Measurements from ENCODE around the gene TBXAS1.

TBXAS1 gene

DNA sequence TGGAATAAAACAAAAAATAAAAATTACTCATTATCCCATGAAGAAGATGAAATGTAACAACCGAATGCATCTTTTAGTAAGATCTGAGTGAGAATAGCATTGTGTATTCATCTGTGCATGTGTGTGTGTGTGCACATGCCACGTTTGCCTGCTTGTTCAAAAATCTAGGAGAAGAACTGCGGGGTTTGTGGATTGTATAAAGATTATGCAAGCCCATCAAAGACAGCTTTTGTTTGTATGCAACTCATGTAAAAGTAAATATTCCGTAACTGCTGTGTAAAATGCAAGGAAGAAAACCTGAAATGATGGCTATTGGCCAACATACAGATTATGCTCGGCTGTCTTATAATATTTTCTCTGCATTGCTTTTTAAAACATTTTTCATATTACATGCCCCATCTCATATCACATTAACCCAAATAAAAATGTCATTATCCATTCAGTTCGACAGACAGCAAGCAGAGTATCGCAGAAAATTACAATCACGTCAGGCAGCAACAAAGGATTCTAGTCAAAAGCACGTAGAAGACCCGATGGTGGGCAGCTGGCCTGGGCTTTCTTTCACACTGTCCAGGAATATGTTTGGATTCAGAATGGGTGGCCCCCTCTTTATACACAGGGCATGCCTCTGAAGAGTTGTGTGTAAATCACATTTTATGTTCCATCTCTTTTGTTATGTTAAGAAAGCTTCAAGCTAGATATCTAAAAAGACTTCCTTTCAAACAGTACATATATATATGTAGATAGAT lies 119.7 kb downstream of the TBXAS1 start:
- DNase-seq (ENCODE audit: low spot score), result no peak

DNA sequence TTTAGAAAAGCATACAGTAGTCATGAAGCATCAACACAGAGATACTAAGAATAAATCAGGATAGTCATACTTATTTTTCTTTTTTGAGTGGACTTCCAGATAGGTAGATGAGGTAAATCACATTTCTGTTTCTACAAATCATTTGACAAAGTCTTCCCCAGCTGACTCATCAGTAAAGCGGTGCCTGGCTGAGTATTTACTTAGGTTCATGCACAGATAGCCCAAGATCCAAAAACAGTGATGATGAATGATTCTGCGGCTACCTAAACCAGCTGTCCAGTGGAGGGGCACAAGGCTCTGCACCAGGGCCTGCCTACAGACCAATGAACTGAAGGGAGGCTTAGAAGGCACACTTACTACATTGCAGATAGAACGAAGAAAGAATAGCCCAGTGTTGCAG lies 120.6 kb downstream of the TBXAS1 start:
- no peak for DNase-seq (ENCODE audit: low spot score)

DNA sequence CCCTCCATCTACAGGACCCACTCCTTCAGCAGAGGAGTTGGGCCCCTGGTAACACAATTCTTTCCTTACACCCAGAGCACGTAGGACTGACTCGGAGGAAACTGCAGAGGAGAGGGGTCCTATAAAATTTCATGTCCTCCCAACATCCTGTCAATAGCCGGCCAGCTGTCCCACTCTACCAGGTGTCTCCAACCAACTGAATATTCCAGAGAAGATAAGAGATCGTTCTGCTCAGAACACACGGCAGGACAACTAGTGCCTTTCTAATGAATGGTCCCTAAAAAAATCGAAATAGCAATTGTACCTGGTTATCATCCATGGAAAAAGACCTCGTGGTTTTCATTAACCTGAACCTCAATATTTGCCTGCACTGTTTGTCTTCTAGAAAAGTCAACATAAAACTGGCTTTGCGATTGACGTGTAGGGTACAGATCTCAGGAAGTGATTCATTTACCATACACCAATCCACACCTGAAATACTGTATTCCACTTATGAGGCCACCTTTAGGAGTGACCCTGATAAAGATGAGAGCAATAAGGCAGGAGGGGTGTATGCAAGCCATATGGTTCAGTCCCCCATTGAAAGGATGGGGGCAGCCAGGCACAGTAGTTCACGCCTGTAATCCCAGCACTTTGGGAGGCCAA lies 121.9 kb downstream of the TBXAS1 start:
- no peak for DNase-seq (ENCODE audit: low spot score)

DNA sequence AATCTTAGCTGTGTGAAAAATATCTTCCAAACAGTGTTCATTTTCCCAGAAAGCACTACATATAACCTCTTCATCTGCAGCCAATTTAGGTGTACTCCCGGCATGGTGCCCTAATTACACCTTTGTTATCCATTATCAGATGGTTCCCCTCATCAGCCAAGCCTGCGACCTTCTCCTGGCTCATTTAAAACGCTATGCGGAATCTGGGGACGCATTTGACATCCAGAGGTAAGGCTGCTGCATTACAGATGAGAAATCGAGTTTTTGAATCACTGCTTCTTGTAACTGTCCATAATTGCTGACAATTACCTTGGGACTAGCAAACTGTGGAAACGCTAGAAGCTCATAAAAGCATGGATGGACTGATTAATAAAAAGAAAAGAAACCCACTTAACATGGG lies 124.2 kb downstream of the TBXAS1 start:
- no peak for DNase-seq (ENCODE audit: low spot score)

DNA sequence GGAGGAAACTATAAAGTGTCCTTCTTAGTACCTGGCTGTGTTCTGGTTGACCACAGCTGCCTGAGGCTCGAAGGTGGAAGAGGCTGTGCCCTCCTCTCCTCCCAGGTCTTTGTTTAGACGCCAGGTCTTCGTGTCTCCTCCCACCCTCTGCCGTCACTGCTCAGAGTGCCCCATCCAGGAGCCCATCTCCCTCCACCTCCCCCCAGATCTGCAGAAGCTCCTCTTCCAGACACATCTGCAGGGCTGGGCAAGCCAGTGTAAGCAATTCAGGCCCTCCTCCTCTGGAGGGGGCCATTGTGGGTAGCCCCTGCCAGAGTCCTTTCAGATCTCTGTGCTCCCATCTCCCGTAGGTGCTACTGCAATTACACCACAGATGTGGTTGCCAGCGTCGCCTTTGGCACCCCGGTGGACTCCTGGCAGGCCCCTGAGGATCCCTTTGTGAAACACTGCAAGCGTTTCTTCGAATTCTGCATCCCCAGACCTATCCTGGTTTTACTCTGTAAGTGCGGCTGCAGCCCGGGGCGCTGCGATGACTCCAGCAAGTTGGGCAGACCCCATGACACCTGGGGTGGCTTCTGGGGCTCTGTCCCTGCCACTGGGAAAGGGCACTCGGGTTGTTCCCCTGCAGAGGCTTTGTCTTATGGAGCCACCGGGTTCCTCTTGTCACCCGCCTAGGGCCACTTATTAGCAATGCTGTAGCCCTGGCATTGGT lies 126.2 kb downstream of the TBXAS1 start:
- DNase-seq (ENCODE audit: low spot score), result no peak

DNA sequence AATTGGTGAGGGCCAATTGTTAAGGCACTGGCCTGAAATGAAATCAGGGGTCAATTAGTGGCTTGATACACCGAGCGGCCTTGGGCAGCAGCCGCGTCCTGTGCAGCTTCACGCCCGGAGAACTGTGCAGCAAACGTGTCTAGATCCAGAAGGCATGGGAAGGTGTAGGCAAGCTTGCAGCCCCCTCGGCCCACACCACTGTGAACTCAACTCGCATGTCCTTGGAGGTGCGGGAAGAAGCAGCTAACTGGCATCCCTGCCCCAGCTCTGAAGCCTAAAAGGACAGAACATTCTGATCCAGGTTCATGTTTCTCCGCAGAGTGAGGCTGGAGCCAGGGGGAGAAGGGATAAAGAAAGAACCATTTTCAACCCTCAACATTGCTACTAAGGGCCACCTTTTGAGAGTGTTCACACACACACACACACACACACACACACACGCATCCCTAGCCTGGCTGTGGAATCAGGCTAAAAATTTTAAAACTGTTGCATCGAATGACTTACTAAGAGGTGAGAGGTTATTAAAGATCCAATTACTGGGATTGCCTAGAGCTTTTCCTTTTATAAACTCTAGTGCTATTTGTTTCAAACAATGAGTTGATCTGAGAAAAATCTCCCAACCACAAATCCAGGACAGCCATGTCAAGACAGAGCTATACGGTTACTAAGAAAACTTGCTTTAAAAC lies 129.7 kb downstream of the TBXAS1 start:
- DNase-seq (ENCODE audit: low spot score), result no peak

DNA sequence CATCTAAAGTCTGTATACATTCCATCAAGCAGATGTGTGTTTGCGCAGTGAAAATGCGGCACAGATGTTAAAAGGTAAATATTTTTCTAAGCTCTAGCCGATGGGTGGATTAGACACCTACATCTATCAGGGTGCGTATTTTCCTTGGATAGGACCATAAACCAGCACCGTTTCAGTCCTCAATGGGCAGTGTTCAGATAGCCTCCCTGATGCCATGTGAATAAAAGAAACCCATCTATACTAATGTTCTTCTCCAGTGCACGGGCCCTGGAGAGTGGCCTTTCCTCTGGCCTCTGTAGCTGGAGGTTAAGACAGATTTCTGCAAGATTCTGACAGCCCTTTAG lies 130.2 kb downstream of the TBXAS1 start:
- DNase-seq (ENCODE audit: low spot score), result no peak

DNA sequence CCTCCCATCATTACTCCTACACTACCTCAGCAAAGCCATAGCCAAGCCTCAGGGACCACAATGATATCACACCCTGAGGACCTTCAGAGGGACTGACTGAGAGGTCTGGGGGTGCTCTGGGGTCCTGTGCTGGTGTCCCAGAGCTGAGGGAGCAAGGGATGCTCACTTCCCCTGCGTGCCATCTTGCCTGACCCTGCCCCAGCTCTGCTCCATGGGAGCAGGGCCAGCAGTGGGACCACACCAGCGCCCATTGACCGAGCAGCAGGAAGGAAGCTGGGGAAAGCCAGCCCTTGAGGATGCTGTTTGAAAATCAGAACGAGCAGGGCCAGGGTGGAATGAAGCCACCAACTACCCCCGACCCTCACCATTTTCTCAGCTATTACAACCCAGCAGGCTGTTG lies 130.7 kb downstream of the TBXAS1 start:
- DNase-seq (ENCODE audit: low spot score), result no peak

DNA sequence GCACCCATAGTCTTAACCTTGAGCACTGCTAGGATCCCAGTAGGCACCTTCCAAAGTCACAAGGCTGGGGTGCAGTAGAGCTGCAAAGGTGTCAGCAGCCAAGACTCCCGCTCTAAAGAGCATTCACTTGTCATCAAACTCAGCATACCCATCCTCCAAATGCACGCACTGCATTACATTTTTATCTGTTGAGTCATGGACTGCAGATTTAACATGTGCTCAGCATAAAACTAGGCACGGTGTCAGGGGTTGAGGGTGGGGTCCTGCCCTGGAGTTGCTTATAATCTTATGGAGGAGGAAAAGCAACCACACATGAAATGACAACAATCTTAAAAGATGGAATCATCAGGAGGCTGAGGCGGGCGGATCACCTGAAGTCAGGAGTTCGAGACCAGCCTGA lies 131.1 kb downstream of the TBXAS1 start:
- DNase-seq (ENCODE audit: low spot score), result no peak

DNA sequence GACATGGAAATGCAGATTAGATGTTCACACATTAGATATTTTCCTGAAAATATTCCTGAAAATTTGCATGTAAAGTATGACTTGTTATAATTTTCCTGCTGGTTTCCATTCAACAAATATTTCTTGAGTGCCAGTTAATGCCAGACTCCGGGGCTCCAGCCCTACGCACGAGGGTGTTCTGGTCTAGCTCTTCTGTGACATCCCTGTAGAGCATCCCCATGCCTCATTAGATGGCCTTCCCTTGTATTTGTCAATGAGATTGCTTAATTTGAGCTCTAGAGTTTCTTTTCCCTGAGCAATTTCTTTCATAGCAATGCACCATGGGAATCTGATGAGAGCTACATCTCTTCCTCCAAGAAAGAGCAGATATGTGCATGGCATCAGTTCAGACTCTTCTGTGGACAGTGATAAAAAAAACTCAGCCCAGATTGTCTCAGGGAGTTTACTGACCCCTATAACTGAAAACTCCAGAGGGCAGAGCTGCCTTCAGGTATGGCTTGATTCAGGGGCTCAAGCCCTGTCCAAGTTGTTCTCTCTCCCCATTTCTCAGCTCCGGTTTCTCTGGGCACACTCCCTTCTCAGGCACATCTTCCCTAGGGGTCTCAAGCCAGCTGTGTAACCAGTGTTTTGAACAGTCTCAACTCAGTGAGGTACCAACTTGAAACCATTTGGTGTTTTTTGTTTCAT lies 137.0 kb downstream of the TBXAS1 start:
- DNase-seq (ENCODE audit: low spot score), result no peak

DNA sequence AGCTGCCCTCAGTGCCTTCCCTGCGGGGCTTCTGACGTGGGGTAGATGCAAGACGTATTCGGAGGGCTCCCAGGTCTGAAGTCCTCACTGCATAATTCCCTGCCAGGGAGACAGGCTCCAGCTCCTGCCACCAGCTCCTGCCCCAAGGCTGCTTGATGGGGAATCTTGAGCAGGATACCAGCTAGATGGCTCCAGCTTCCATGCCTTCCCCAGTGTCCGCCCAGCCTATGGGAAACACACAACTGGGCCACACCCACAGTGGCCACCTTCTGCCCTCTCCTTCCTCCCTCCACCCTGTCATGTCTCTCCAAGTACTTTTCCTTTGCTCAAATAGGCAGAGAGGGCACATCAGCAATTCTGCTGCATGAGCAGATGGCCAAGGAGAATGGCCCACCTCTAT lies 137.9 kb downstream of the TBXAS1 start:
- no peak for DNase-seq (ENCODE audit: low spot score)

DNA sequence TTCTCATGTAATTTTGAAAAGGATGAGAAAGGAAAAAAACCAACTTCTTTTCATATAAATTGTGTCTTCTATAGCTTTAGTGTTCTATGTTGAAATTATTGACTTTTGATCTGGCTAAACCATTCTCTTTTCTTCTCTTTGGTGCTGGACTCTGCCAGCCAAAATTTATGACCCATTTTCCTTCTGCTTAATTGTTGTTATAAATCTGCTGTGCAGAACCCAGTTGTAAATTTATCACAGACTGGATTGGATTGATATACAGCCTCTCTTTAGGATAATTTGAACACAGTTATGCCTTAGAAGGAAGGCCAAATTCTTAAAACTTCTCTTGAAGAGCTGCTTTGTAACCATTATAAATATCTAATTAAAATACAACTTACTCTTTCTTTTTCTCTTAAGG lies 139.9 kb downstream of the TBXAS1 start:
- DNase-seq (ENCODE audit: low spot score), result no peak

DNA sequence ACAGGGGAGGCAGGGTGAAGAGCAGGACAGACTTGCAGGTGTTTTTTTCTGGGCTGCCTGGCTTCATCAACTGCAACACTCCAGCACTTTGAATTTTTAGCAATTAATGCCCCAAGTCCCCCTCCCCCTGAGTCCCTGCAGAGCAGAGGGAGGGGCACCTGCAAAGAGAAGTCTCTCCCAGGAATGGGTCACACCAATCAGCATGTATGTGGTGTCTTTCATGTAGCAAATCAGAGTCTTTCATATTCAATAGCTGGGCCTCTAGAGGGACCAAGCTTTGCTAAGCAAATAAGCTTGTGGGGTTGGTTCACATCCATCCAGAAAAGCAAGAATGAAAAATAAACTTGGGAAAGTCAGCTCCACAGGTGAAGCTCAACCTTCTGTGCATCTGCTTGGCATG lies 143.0 kb downstream of the TBXAS1 start:
- DNase-seq (ENCODE audit: low spot score), result no peak

DNA sequence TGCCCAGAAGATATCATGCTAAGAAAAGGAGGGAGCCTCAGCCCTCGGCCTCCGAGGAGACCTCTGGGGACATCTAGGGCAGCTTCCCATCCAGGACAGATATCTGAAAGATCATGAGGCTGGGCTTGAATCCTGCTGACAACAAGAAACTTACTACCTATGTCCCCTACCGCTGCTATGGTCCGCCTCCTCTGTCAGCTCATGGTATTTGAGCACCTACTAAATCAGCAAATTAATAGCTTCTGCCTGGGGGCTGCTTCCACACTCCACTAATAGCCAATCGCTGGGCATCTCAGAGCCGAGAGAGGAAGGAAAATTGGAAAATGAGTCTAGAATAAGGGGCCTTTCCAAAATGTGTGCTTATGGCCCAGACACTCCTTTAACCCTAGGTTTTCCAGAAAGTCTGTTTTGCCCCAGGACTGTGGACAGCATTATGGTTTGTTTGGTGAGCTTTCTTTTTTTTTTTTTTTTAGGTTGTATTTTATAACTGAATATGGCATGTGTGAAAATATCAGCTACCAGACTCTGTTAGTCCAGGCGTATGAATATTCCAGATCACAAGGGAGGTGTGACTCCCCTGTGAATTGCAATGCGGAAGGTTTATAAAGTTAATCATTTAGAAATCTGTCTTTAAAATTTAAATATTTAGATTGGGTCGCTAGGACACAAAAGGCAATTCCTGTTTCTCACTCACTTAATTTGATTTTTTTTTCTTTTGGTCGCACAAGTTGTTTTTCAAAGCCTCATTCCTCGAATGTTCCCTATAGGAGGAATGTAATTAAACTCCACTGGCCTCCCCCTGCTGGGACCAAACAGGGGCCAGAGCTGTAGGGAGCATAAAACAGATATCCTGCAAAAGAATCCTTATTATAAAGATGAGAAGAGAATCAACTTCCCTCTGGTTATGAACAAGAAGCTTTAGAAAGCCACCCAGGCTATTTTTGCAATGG lies 144.3 kb downstream of the TBXAS1 start:
- no peak for DNase-seq (ENCODE audit: low spot score)

DNA sequence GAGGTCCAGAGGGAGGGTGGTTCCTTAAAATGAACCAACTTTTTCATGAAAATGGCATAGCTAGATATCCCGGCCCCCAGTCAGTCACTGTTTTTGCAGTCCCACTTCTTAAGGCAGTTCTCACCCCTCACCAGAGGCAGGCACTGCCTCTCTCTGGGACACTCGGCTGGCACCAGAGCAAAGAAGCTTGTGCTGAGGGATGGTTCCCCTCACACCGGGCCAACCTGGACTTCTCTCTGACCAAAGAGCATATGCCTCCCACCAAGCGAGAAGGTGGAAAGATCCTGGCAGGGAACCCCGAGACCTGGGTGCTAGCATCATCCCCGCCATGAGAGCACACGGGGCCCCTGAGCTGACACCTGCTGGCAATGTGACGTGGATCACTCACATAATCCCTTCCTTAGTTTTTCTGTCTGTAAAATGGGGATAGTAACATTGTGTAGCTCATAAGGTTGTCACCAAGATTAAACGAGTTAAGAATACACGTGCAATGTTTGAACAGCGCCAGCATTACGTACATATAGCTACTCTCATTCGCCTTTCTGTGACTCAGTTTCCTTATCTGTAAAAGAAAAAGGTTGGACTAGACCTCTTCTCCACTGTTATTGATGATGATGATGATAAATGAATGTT lies 145.2 kb downstream of the TBXAS1 start:
- no peak for DNase-seq (ENCODE audit: low spot score)

DNA sequence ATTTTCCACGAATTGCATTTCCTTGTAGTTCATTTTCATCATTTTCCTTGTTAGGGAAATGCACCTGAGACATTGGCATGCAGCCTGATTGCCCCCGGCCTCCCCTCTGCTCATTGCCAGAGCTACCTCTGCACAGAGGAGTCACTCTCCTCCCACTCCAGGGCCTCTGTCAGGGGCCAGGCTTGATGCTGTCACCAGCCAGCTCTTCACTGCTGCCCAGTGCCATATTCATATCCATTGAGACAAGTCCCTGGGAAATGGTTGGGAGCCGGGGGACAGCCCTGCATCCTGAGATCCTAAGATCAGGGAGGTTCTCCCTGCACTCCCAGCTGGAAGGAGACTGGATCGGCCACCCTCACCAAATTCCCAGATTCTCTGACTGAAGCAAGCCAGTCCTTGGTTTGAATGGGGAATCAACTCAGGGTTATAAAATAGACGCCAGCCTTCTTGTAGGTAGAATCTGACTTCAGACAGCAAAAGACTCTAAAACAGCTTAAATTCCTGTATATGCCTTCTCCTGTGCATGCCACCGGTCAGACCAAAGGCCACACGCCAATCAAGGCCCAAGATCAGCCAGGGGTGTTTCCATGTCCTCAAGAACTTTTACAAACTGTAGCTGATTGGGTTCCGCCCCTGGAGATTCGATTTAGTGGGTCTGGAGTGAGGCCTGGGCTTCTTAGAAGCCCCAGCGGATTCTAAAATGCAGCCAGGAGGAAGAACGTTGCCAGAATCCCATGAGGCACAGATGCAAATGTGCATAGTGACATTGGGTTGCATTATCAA lies 147.2 kb downstream of the TBXAS1 start:
- DNase-seq (ENCODE audit: low spot score), result no peak

DNA sequence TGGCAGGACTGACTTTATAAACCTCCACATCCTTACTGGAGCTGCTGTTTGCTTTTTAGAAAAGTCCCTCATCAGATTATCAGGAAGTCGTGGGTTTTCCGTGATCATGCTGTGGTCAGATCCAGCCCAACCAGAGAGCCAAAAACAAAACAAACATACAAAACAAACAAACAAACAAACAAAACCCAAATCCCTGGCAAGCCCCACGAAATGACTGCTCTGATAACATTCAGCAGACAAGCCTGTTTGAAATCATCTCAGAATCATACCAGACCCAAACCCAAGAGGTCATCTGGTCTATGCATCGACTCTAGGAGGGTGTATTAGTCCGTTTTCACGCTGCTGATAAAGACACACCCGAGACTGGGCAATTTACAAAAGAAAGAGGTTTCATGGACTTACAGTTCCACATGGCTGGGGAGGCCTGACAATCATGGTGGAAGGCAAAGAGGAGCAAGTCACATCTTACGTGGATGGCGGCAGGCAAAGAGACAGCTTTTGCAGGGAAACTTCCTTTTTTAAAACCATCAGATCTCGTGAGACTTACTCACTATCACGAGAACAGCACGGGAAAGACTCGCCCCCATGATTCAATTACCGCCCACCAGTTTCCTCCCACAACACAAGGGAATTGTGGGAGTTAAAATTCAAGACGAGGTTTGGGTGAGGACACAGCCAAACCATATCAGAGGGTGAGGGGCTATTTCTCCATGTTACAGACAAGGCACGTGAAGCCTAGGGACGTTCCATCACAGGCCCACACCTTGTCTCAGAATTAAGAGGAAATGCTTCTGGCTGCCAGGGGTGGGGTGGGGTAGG lies 148.0 kb downstream of the TBXAS1 start:
- DNase-seq (ENCODE audit: low spot score), result no peak

DNA sequence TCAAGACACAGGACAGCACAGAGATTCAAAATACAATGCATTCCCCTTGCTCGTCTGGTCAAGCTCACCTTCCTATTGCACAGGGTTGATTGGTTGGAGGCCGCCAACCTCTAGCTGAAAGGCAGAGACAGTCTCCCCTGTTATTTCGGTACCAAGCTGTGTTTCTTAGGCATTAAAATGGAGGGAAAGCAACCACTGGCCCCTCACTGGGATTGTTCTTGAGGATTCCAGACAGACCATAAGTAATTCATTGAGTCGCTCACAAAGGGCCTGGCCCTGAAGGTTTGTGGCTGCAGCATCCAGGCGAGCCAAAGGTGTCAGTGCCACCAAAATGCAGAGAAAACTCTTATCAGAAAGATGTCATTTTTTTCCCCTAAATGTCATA lies 152.4 kb downstream of the TBXAS1 start:
- no peak for DNase-seq (ENCODE audit: low spot score)
